ENCODE measurements around the gene PKDCC. TPM values are rescaled to one million over a fixed set of nuclear protein-coding genes. Genes with fewer than 3 reads are reported as not detected.
"Not testable (repeated sequence)": the region's sequence is repeated elsewhere in the genome, so short reads cannot be mapped to it uniquely, and the experiment has no call there.

Gene PKDCC
- total RNA-seq, 1 donor from 2014 or later: 8.5 TPM

- TF ChIP-seq CTCF (IDR thresholded peaks at IDR 0.05; ENCODE audit: insufficient read depth, low read length, poor library complexity, severe bottlenecking): no peak
- H3K4me3 ChIP-seq (ENCODE audit: low read depth, low read length): no peak overlapping the region
- H3K36me3 ChIP-seq (ENCODE audit: control insufficient read depth, insufficient read depth, low read length): no peaks in the 10 kb centered on the region
- H3K27me3 ChIP-seq (ENCODE audit: control insufficient read depth, insufficient read depth, low read length): no peaks in the 10 kb centered on the region
- no peak for DNase-seq (ENCODE audit: low read depth)
Observed at GRCh38 chr2:42032224-42032620, 15.6 kb upstream of the PKDCC start.

- no peak for DNase-seq (ENCODE audit: low read depth)
Observed at GRCh38 chr2:42032745-42033144, 15.1 kb upstream of the PKDCC start.

GRCh38 chr2:42034096-42034495, 13.7 kb upstream of the PKDCC start:
- not testable (repeated sequence) for DNase-seq (ENCODE audit: low read depth); H3K27me3 ChIP-seq (ENCODE audit: control insufficient read depth, insufficient read depth, low read length); H3K36me3 ChIP-seq (ENCODE audit: control insufficient read depth, insufficient read depth, low read length)

More at GRCh38 chr2:42032745-42033144, 15.1 kb upstream of the PKDCC start:
- Histone ChIP-seq H3K4me3 (ENCODE audit: low read depth, low read length) (no peak overlapping the region), H3K27me3 (ENCODE audit: control insufficient read depth, insufficient read depth, low read length) (no peaks in the 10 kb centered on the region), H3K36me3 (ENCODE audit: control insufficient read depth, insufficient read depth, low read length) (no peaks in the 10 kb centered on the region)
- no peak for TF ChIP-seq CTCF (IDR thresholded peaks at IDR 0.05; ENCODE audit: insufficient read depth, low read length, poor library complexity, severe bottlenecking)

GRCh38 chr2:42035241-42035640, 12.6 kb upstream of the PKDCC start:
- TF ChIP-seq CTCF (IDR thresholded peaks at IDR 0.05; ENCODE audit: insufficient read depth, low read length, poor library complexity, severe bottlenecking): no peak
- no peak for DNase-seq (ENCODE audit: low read depth)
- Histone ChIP-seq H3K36me3 (ENCODE audit: control insufficient read depth, insufficient read depth, low read length) (no peaks in the 10 kb centered on the region), H3K27me3 (ENCODE audit: control insufficient read depth, insufficient read depth, low read length) (no peaks in the 10 kb centered on the region), H3K4me3 (ENCODE audit: low read depth, low read length) (no peak overlapping the region)

More at GRCh38 chr2:42034096-42034495, 13.7 kb upstream of the PKDCC start:
- H3K4me3 ChIP-seq (ENCODE audit: low read depth, low read length): not testable (repeated sequence)

GRCh38 chr2:42036413-42036812, 11.4 kb upstream of the PKDCC start:
- no peaks in the 10 kb centered on the region for H3K36me3 ChIP-seq (ENCODE audit: control insufficient read depth, insufficient read depth, low read length)
- H3K4me3 ChIP-seq (ENCODE audit: low read depth, low read length): no peak overlapping the region
- peaks cover 2% of the 10 kb centered on the region for H3K27me3 ChIP-seq (ENCODE audit: control insufficient read depth, insufficient read depth, low read length)
- no peak for DNase-seq (ENCODE audit: low read depth)
- no peak for TF ChIP-seq CTCF (IDR thresholded peaks at IDR 0.05; ENCODE audit: insufficient read depth, low read length, poor library complexity, severe bottlenecking)

GRCh38 chr2:42036940-42037339, 10.9 kb upstream of the PKDCC start:
- peaks cover 2% of the 10 kb centered on the region for H3K27me3 ChIP-seq (ENCODE audit: control insufficient read depth, insufficient read depth, low read length)
- no peak overlapping the region for H3K4me3 ChIP-seq (ENCODE audit: low read depth, low read length)
- H3K36me3 ChIP-seq (ENCODE audit: control insufficient read depth, insufficient read depth, low read length): no peaks in the 10 kb centered on the region
- TF ChIP-seq CTCF (IDR thresholded peaks at IDR 0.05; ENCODE audit: insufficient read depth, low read length, poor library complexity, severe bottlenecking): no peak
- no peak for DNase-seq (ENCODE audit: low read depth)
